Measurements from ENCODE around the gene FAF1. TPM values are rescaled to one million over a fixed set of nuclear protein-coding genes. Genes with fewer than 3 reads are reported as not detected.

Gene FAF1
- total and polyA plus RNA-seq, 9 of the 15 experiments (the other 6 are each of a cell fraction or from before 2014, with no cell fraction given): 48.7 to 225 (median 118) TPM

DNA sequence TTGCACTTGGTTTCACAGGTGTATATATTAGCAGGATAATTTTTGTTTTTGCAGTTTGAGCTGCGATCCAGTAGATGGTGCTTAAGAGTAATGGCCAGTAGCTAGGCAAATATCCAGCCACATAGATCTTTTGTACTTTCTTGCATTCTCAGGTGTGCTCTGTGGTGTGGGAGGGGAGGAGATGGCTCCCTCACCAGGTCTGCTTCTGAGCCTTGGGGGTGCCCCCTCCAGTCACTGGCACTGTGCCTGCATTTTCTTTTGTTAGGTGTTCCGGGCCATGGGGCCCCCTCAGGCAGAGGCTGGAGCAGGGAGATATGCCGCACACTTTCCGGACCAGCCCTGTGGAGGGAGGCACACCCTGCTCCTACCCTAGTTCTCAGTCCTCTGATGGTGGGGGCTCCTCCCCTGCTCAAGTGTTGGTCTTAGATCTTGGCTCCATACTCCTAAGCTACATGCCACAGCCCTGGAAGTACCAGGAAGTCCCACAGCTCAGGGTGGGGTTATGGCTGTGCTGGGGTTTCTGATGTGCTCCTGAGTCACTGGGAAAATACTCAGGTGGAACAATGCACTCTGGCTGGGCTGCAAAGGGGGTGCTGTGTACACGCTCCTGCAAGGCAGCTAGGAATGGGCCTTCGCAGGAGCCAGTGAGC, 339.3 kb downstream of the FAF1 start (continued):
- TF ChIP-seq, protein P1, sequence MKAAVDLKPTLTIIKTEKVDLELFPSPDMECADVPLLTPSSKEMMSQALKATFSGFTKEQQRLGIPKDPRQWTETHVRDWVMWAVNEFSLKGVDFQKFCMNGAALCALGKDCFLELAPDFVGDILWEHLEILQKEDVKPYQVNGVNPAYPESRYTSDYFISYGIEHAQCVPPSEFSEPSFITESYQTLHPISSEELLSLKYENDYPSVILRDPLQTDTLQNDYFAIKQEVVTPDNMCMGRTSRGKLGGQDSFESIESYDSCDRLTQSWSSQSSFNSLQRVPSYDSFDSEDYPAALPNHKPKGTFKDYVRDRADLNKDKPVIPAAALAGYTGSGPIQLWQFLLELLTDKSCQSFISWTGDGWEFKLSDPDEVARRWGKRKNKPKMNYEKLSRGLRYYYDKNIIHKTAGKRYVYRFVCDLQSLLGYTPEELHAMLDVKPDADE (conservative IDR thresholded peaks at IDR 0.05; ENCODE audit: control insufficient read depth, low read depth, low read length): no peak

DNA sequence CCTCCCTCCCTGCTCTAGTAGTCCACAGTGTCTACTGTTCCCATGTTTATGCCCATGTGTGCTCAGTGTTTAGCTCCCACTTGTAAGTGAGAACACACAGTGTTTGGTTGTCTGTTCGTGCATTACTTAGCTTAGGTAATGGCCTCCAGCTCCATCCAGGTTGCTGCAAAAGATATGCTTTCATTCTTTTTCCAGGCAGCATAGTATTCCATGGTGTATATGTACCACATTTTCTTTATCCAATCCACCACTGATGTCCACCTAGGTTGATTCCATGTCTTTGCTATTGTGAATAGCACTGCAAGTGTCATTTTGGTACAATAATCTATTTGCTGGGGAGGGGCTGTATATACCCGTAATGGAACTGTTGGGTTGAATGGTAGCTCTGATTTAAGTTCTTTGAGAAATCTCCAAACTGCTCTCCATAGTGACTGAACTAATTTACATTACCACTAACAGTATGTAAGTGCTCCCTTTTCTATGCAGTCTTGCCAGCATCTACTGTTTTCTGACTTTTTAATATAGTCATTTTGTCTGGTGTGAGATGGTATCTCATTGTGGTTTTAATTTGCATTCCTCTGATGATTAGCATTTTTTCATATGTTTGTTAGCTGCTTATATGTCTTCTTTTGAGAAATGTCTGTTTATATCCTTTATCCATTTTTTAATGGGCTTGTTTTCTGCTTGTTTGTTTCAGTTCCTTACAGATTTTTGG, 344.9 kb downstream of the FAF1 start:
- CTCF ChIA-PET (ENCODE audit: low intra/inter-chr PET ratio): interaction anchor here (0.7 kb wide), 1 partner anchor 11 kb away, joined by 3 read pairs; no protein-coding TSS in a partner anchor
- Histone ChIP-seq H3K4me3 (no peak overlapping the region), H3K79me2 (ENCODE audit: control insufficient read depth, insufficient read depth, low read length) (no peaks in the 10 kb centered on the region), H3K27me3 (ENCODE audit: control insufficient read depth in 2 of 2, insufficient read depth in 2 of 2, low read length in 2 of 2) (no peaks in the 10 kb centered on the region), H3K36me3 (ENCODE audit: control insufficient read depth, insufficient read depth, low read length) (peaks cover 9% of the 10 kb centered on the region), H3K9me3 (replicated peaks; ENCODE audit: control insufficient read depth, insufficient read depth, low read depth, low read length) (no peaks in the 10 kb centered on the region), H3K27ac (ENCODE audit: extremely low read depth, low read depth, low read length) (no peak overlapping the region), H4K20me1 (replicated peaks; ENCODE audit: control insufficient read depth, insufficient read depth, low read length) (no peaks in the 10 kb centered on the region), H3K4me2 (ENCODE audit: insufficient read depth, low read length) (no peak overlapping the region), H3K4me1 (replicated peaks in 1 of 2; ENCODE audit: control insufficient read depth in 2 of 2, insufficient read depth in 2 of 2, low read length in 2 of 2) (no peaks in the 10 kb centered on the region), H3K9ac (ENCODE audit: insufficient read depth in 1 of 2, low read depth in 2 of 2, low read length in 2 of 2) (no peak overlapping the region), H2AFZ (ENCODE audit: low read depth, low read length) (no peak overlapping the region), H3K9me1 (ENCODE audit: control insufficient read depth, insufficient read depth, low read length) (no peaks in the 10 kb centered on the region)
- in situ Hi-C loops (cut with MboI) (no loop called here), intact Hi-C loops (cut with micrococcal nuclease) (no loop called here)
- no TSS peak for BruUV-seq (replicated peaks)
- ATAC-seq (no peak), DNase-seq (ENCODE audit: extremely low read depth in 1 of 4, low spot score in 3 of 4) (no peak), FAIRE-seq (no peak)
- WGBS (ENCODE audit: insufficient coverage, low coverage, missing lambda C conversion rate): 100% methylated on average over 2 of the region's 2 CpGs
- TF ChIP-seq U2AF2 (optimal IDR thresholded peaks at IDR 0.05; ENCODE audit: low read depth, low read length): no peak
- no peak for TF ChIP-seq ZNF644 (tag; IDR thresholded peaks at IDR 0.05; ENCODE audit: low read depth)
- TF ChIP-seq HMGN3 (IDR thresholded peaks at IDR 0.05; ENCODE audit: borderline replicate concordance, extremely low read depth, insufficient read length, low read depth, low read length): no peak
- no peak for TF ChIP-seq NONO (IDR thresholded peaks at IDR 0.05; ENCODE audit: low read depth in 2 of 2, low read length in 1 of 2)
- TF ChIP-seq, protein P2, sequence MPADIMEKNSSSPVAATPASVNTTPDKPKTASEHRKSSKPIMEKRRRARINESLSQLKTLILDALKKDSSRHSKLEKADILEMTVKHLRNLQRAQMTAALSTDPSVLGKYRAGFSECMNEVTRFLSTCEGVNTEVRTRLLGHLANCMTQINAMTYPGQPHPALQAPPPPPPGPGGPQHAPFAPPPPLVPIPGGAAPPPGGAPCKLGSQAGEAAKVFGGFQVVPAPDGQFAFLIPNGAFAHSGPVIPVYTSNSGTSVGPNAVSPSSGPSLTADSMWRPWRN (IDR thresholded peaks at IDR 0.05; ENCODE audit: low read depth): no peak
- TF ChIP-seq ZNF146 (CRISPR knock-in tag; IDR thresholded peaks at IDR 0.05; ENCODE audit: unreplicated experiment): peak; percentile 95
- peak; percentile 44 for TF ChIP-seq RBM25 (IDR thresholded peaks at IDR 0.05; ENCODE audit: low read depth, low read length, severe bottlenecking)
- no peak for TF ChIP-seq POLR3A (IDR thresholded peaks at IDR 0.05; ENCODE audit: borderline replicate concordance, extremely low read depth, insufficient read depth, insufficient read length)
- no peak for TF ChIP-seq YY1 (IDR thresholded peaks at IDR 0.05; ENCODE audit: borderline replicate concordance in 1 of 3, control insufficient read depth in 1 of 3, extremely low read depth in 1 of 3, insufficient read depth in 3 of 3, insufficient read length in 1 of 3, insufficient replicate concordance in 2 of 3, low read depth in 1 of 3, low read length in 2 of 3)
- POLR2A ChIA-PET: interaction anchor here (0.9 to 1.6 kb wide), 2 partner anchors 10 to 13 kb away, joined by 3 read pairs; no protein-coding TSS in a partner anchor

Measured in K562 (cell line).